Glutamatergic neuron (in vitro differentiated cells): ENCODE results near the gene CCDC92B. TPM values are rescaled to one million over a fixed set of nuclear protein-coding genes. Genes with fewer than 3 reads are reported as not detected.
A peak's percentile ranks its signal among the peaks of the same experiment; 100 is the strongest.

Source experiments
- DNase-seq: peaks from one replicate; pipeline ENCODE4 v3.0.0; 2022
- H3K27ac Mint-ChIP-seq: one replicate; pipeline ENCODE4 v1.8.0; 2020; ENCODE audit warnings: mild to moderate bottlenecking, mixed read lengths, inconsistent platforms; ENCODE audit not compliant: unreplicated experiment
- H3K27me3 Mint-ChIP-seq: one replicate; pipeline ENCODE4 v1.8.0; 2020; ENCODE audit warnings: mild to moderate bottlenecking, moderate library complexity, mixed read lengths, inconsistent platforms; ENCODE audit not compliant: unreplicated experiment
- H3K36me3 Mint-ChIP-seq: one replicate; pipeline ENCODE4 v1.8.0; 2020; ENCODE audit warnings: mild to moderate bottlenecking, mixed read lengths, inconsistent platforms; ENCODE audit not compliant: unreplicated experiment
- H3K4me1 Mint-ChIP-seq: one replicate; pipeline ENCODE4 v1.8.0; 2020; ENCODE audit warnings: mild to moderate bottlenecking, low read depth, mixed read lengths, inconsistent platforms; ENCODE audit not compliant: unreplicated experiment
- H3K4me3 Mint-ChIP-seq: one replicate; pipeline ENCODE4 v1.8.0; 2020; ENCODE audit warnings: mild to moderate bottlenecking, mixed read lengths, inconsistent platforms; ENCODE audit not compliant: unreplicated experiment
- H3K9me3 Mint-ChIP-seq: one replicate; pipeline ENCODE4 v1.8.0; 2020; ENCODE audit warnings: mild to moderate bottlenecking, moderate library complexity, mixed read lengths, inconsistent platforms; ENCODE audit not compliant: unreplicated experiment
- total RNA-seq: library from RNA; stranded (reverse); fragmentation: NEBNext Ultra II Directional; extraction: Animal tissue kit (Norgen Biotek cat#: 25700); gene quantifications from one replicate; pipeline ENCODE4 v1.2.1, GENCODE V29; 2021; ENCODE audit not compliant: unreplicated experiment
- TF ChIP-seq, protein P1 (sequence below): fragments of 200-600 bp; sonication (generic); IDR thresholded peaks from one replicate; pipeline ENCODE4 v1.5.0; 2021; ENCODE audit not compliant: partially characterized antibody, unreplicated experiment

Gene CCDC92B
- total RNA-seq, 1 donor from 2014 or later, result 19.0 TPM

DNA sequence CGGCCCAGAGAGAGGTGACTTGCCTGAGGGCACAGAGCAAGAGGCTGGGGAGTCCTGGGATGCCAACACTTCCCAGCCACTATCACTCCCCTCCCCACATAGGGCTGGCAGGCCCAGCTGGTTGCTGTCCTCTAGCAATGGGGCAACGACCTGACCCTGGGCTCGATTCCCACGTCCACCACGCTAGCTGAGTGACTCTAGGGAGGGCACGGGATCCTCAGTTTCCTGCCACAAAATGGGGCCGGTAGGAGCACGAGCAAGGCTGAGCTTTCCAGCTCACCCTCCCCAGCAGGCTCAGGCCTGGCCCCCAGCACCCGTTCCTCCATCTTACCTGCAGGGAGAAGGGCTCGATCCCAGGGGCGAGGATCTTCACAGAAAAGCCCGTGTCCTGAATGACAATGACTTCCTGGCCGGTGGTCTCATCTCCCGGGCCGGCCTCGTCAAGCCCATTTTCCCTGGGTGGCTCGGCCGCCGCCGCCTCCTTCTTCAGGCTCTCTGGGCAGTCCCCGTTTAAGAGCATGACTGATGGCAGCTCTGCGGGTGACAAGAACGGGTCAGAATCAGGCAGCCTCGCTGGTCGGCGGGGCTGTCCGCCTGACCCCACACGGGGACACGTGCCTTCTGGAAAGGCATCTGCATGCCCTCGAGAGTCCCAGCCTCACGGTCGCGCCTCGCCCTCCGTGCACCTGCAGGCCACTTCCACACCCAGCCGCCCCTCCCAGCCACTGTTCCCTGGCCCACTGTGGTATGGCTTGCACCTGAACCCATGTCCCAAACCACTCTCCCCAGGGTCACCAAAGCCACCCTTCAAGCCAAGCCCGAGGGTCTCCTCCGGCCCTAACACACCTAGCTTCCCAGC is 45.2 kb downstream of the CCDC92B start:
- Mint-ChIP-seq H3K27ac (no peak overlapping the region), H3K4me3 (no peak overlapping the region), H3K36me3 (no peaks in the 10 kb centered on the region), H3K27me3 (peaks cover 4% of the 10 kb centered on the region), H3K4me1 (peaks cover 4% of the 10 kb centered on the region), H3K9me3 (no peaks in the 10 kb centered on the region)
- peak; percentile 15 for DNase-seq
- TF ChIP-seq, protein P1, sequence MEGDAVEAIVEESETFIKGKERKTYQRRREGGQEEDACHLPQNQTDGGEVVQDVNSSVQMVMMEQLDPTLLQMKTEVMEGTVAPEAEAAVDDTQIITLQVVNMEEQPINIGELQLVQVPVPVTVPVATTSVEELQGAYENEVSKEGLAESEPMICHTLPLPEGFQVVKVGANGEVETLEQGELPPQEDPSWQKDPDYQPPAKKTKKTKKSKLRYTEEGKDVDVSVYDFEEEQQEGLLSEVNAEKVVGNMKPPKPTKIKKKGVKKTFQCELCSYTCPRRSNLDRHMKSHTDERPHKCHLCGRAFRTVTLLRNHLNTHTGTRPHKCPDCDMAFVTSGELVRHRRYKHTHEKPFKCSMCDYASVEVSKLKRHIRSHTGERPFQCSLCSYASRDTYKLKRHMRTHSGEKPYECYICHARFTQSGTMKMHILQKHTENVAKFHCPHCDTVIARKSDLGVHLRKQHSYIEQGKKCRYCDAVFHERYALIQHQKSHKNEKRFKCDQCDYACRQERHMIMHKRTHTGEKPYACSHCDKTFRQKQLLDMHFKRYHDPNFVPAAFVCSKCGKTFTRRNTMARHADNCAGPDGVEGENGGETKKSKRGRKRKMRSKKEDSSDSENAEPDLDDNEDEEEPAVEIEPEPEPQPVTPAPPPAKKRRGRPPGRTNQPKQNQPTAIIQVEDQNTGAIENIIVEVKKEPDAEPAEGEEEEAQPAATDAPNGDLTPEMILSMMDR, result no peak

DNA sequence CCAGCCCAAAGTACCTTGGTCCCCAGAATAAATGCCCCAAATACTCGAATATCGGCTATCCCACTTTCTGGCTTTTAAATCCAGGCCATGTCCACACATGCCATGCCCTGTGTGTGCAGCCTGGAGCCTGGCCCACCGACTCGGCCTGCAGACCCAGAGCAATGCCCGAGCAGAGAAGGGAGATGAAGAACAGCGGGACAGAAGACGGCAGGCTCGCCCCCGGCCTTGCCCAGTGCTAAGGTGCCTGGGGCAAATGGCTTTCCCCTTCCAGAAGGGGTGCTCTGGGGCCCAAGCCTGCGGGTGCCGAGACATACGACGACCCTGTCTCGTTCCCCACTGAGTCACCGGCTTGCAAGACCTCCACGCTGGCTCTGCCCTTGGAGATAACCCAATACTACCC is 45.8 kb downstream of the CCDC92B start:
- no peaks in the 10 kb centered on the region for H3K36me3 Mint-ChIP-seq
- H3K4me1 Mint-ChIP-seq, result peaks cover 4% of the 10 kb centered on the region
- TF ChIP-seq, protein P1, result no peak
- H3K27me3 Mint-ChIP-seq, result peaks cover 4% of the 10 kb centered on the region
- H3K9me3 Mint-ChIP-seq, result no peaks in the 10 kb centered on the region
- H3K4me3 Mint-ChIP-seq, result no peak overlapping the region
- H3K27ac Mint-ChIP-seq, result no peak overlapping the region
- DNase-seq, result no peak

DNA sequence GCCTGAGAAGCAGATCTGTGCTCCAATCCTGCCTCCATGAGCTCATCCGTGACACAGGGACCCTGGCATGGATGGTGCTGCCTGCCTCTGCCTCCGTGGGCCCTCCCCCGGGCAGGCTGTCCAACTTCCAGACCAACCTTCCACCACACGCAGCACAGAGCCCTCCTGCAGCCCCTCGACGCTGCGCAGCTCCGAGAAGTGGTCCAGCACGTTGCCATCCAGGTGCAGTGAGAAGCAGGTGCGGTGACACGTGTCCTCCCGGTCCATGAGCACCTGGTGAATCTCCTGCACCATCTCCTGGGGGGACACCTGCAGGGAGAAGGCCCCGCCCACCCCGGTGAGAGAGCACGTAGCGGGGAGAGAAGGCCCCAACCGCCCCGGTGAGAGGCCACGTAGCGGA is 46.3 kb downstream of the CCDC92B start:
- no peaks in the 10 kb centered on the region for H3K9me3 Mint-ChIP-seq
- DNase-seq, result peak; percentile 8
- H3K4me1 Mint-ChIP-seq, result peaks cover 4% of the 10 kb centered on the region
- H3K4me3 Mint-ChIP-seq, result no peak overlapping the region
- H3K27ac Mint-ChIP-seq, result no peak overlapping the region
- TF ChIP-seq, protein P1, result no peak
- no peaks in the 10 kb centered on the region for H3K36me3 Mint-ChIP-seq
- H3K27me3 Mint-ChIP-seq, result peaks cover 4% of the 10 kb centered on the region

DNA sequence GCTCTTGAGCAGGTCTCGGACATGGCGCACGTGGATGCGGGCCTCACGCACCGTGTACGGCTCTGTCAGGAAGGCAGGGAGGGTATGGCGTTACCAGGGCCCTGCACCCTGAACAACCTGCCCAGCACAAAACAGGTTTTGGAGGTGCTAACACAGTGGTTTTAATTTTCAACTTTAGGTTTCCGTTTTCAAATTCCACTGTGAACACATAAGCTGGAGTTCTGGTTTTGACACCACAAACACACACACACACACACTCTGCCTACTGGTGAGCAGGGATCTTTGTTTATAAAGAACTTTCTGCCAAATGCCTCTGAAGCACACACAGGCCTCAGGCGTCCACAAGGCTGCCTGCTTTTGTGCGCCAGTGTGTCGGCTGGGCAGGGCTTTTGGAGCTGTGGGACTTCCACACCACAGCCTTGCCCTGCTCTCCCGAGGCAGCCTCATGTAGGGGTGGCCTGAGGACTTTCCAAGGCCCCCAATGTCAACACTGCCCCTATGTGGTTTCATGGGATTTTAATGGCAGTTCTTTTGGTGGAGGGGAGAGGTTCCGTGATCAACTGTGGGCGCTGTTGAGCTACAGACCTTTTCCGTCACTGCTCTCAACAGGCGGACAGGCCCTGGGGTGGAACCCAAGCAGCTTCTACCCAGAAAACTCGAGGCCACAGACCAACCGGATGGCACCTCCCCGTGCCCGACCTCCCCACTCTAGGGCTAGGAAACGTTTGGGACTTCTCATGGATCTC is 47.3 kb downstream of the CCDC92B start:
- TF ChIP-seq, protein P1, result no peak
- Mint-ChIP-seq H3K27me3 (peaks cover 4% of the 10 kb centered on the region), H3K9me3 (peaks cover under 1% of the 10 kb centered on the region), H3K27ac (no peak overlapping the region), H3K4me1 (peaks cover 4% of the 10 kb centered on the region), H3K4me3 (no peak overlapping the region), H3K36me3 (no peaks in the 10 kb centered on the region)
- DNase-seq, result peak; percentile 10
